AG09309 (cell line): ENCODE data around the gene SCAMP1.

Source experiments
- DNase-seq: peaks from one replicate; pipeline ENCODE4 v3.0.0-alpha.2; 2010; ENCODE audit warnings: low read depth
- H3K4me3 ChIP-seq: 2 replicates; pipeline ENCODE4 v1.5.1; 2011; ENCODE audit warnings: mild to moderate bottlenecking, low read depth, low read length, moderate library complexity; ENCODE audit not compliant: control insufficient read depth
- TF ChIP-seq, protein P1 (sequence below): IDR thresholded peaks from 2 replicates; pipeline ENCODE4 v1.5.1; 2011; ENCODE audit warnings: mild to moderate bottlenecking, low read depth, low read length, inconsistent platforms; ENCODE audit not compliant: insufficient read depth, control insufficient read depth; ENCODE audit errors: missing control alignments

SCAMP1 gene

DNA sequence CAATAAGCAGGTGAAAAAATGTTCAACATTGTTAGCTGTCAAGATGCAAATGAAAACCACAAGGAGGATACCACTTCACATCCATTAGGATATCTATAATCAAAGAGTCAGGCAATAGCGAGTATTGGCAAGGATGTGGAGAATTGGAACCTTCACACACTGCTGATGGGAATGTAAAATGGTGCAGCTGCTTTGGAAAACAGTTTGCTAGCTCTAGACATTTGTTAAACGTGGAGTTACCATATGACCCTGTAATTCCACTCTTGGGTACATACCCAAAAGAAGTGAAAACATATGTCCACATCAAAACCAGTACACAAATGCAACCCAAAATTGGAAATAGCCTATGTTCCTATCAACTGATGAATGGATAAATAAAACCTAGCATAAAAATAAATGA, 37.4 kb downstream of the SCAMP1 start:
- H3K4me3 ChIP-seq: no peak overlapping the region
- no peak for DNase-seq

DNA sequence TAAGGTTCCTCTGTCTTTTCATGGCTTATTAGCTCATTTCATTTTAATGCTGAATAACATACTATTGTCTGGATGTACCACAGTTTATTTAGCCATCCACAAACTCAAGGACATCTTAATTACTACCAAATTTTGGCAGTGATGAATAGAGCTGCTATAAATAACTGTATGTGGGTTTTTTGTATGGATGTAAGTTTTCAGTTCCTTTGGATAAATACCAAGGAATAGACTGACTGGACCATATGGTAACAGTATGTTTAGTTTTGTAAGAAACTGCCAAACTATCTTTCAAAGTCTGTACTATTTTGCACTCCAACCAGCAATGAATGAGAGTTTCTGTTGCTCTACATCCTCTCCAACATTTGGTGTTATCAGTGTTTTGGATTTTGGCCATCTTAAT, 38.7 kb downstream of the SCAMP1 start:
- DNase-seq: peak; percentile 11
- TF ChIP-seq, protein P1, sequence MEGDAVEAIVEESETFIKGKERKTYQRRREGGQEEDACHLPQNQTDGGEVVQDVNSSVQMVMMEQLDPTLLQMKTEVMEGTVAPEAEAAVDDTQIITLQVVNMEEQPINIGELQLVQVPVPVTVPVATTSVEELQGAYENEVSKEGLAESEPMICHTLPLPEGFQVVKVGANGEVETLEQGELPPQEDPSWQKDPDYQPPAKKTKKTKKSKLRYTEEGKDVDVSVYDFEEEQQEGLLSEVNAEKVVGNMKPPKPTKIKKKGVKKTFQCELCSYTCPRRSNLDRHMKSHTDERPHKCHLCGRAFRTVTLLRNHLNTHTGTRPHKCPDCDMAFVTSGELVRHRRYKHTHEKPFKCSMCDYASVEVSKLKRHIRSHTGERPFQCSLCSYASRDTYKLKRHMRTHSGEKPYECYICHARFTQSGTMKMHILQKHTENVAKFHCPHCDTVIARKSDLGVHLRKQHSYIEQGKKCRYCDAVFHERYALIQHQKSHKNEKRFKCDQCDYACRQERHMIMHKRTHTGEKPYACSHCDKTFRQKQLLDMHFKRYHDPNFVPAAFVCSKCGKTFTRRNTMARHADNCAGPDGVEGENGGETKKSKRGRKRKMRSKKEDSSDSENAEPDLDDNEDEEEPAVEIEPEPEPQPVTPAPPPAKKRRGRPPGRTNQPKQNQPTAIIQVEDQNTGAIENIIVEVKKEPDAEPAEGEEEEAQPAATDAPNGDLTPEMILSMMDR: no peak
- no peak overlapping the region for H3K4me3 ChIP-seq

More for the DNA sequence above, 37.4 kb downstream of the SCAMP1 start:
- TF ChIP-seq, protein P1: no peak

DNA sequence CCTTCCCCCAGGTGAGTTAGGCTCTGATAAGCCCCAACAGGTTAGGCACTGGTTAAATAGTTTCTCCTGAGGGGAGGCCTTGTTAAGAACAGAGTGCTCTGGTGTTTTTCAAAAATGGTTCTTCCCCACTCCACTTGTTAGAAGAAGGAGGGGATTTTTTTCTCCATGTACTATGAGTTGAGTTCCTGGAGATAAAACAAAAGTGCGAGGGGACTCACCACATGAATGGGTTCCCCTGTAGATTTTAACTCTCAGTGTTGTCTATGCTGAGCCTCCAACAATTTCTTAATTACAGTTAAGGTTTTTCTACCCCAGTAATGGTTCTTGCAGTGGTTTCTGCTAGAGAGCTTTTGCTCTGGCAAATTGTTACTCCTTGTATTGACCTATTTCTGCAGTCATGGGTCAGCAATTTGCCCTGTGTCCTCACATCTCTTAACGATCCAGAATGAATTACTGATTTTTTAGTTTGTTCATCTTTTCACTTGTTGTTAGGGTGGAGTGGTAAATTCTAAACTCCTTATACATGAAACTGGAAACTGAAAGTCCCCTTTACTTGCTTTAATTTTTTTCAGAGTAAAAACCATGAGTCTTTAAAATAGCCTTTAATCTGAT, 44.4 kb downstream of the SCAMP1 start:
- no peak overlapping the region for H3K4me3 ChIP-seq
- TF ChIP-seq, protein P1: no peak
- DNase-seq: no peak

DNA sequence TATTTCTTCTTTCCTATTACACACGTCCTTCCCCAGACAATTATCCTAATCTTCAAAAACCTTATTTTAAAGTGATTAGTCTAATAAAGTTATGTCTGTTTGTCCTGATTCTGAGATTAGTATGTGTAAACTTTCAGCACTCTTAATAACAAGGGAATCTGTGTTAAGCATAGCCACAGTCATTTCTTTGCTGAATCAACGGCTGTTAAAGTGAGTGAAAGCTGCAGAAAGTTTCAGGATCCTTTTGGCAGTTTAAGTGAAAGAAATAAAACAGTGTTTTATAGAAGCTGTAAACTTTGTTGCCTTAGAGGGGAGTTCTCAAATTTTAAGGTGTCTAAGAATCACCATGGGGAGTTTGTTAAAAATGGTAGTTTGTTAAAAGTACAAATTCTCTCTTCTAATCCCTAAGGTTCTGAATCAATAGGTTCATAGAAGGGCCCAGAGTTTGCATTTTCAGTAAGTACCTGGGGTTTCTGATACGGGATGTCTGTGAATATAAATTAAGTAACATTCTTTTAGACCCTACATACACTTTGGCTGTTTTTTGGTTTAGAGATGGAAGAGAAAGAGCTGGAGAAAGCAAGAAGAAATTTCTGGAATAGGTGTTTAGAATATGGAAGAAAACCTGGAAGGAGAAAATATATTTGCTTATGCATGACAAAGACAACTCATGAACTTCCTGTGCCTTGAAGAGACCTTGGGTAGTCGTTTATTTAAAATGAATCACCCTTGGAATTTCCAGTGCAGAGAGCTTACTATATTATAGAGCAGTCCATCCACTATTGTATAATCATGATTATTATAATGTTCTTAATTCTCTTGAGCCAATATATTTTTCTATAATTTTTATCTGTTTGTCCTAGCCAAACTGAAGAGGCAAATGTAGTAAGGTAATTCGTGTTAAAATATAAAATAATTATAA, 45.7 kb downstream of the SCAMP1 start:
- no peak overlapping the region for H3K4me3 ChIP-seq
- no peak for DNase-seq
- TF ChIP-seq, protein P1: no peak

DNA sequence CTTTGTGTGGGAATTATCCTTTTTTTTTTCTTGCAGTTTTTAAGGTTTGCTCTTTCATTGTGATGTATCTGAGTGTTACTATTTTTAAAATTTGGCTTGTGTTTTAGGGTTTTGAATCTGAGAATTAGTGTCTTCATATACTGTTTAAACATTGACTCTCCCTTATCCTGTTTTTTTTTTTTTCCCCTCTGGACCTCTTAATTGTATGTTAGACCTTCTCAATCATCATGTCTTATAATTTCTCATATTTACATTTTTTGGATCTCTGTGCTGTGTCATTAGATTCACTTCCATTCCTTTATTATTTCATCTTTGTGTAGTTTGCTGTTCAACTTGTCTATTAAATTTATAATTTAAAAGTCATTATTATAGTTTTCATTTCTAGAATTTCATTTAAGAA, 47.0 kb downstream of the SCAMP1 start:
- no peak overlapping the region for H3K4me3 ChIP-seq
- DNase-seq: no peak
- TF ChIP-seq, protein P1: no peak

DNA sequence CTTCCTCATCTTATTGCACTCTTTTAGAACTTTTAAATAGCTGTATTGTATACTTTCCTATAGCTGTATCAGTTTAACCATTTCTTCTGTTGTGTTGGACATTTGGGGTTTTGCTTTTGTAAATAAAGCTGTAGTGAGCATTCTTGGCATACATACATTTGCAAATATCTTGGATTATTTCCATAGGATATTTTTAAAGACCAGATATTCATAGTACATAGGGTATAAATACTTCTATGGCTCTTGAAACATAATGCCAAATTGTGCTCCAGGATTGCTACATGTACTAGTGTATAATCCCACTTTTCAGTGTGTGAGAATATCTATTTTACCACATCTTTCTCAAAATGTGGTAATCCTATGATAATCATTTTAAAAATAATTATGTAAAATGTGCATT, 51.2 kb downstream of the SCAMP1 start:
- TF ChIP-seq, protein P1: no peak

More for the DNA sequence above, 51.2 kb downstream of the SCAMP1 start:
- no peak for DNase-seq
- no peak overlapping the region for H3K4me3 ChIP-seq
